Fibroblast of mammary gland (primary cell): Measurements from ENCODE around the gene NOP58.

Experiments
- DNase-seq: peaks from one replicate; pipeline ENCODE4 v3.0.0-alpha.2; 2010; ENCODE audit warnings: low read depth
- H3K4me3 ChIP-seq: 2 replicates; pipeline ENCODE4 v1.5.1; 2011; ENCODE audit warnings: low read depth, mild to moderate bottlenecking, low read length, moderate library complexity; ENCODE audit not compliant: control insufficient read depth
- CTCF ChIP-seq: conservative IDR thresholded peaks from 2 replicates; pipeline ENCODE4 v1.5.1; 2011; ENCODE audit warnings: low read depth, low read length, inconsistent platforms; ENCODE audit not compliant: control insufficient read depth, insufficient read depth

NOP58 gene

GRCh38 chr2:202278944-202279343 is 13.4 kb downstream of the NOP58 start:
- TF ChIP-seq CTCF: peak; percentile 60
- peak; percentile 79 for DNase-seq
- H3K4me3 ChIP-seq: no peak overlapping the region

GRCh38 chr2:202286595-202286994 is 21.0 kb downstream of the NOP58 start:
- TF ChIP-seq CTCF: no peak
- H3K4me3 ChIP-seq: no peak overlapping the region
- DNase-seq: no peak

- no peak overlapping the region for H3K4me3 ChIP-seq
- DNase-seq: no peak
- no peak for TF ChIP-seq CTCF
These were observed 24.0 kb downstream of the NOP58 start for GRCh38 chr2:202289394-202290204.

- DNase-seq: no peak
- no peak for TF ChIP-seq CTCF
- no peak overlapping the region for H3K4me3 ChIP-seq
These were observed 24.8 kb downstream of the NOP58 start for GRCh38 chr2:202290316-202290715.

GRCh38 chr2:202290970-202291369 is 25.4 kb downstream of the NOP58 start:
- H3K4me3 ChIP-seq: no peak overlapping the region
- DNase-seq: no peak
- TF ChIP-seq CTCF: no peak

- DNase-seq: no peak
- H3K4me3 ChIP-seq: no peak overlapping the region
- TF ChIP-seq CTCF: no peak
These were observed 34.1 kb downstream of the NOP58 start for GRCh38 chr2:202299712-202300111.
